ACC112 (cell line): ENCODE measurements around the gene METTL22.

Experiments
- H2AFZ ChIP-seq: fragments of 200-600 bp; sonication (generic); one replicate; pipeline ENCODE4 v1.6.0; 2017; ENCODE audit warnings: antibody characterized with exemption, low read length; ENCODE audit not compliant: unreplicated experiment
- H3K27ac ChIP-seq: fragments of 200-600 bp; sonication (generic); 2 replicates; pipeline ENCODE4 v1.5.1; 2014; ENCODE audit warnings: low read depth, mild to moderate bottlenecking, antibody characterized with exemption, low read length, moderate library complexity
- H3K27me3 ChIP-seq: fragments of 200-600 bp; sonication (generic); 2 replicates; pipeline ENCODE4 v1.6.1; 2014; ENCODE audit warnings: mild to moderate bottlenecking, antibody characterized with exemption, low read length, moderate library complexity, mixed read lengths; ENCODE audit not compliant: insufficient read depth
- H3K36me3 ChIP-seq: fragments of 200-600 bp; sonication (generic); 2 replicates; pipeline ENCODE4 v1.6.1; 2016; ENCODE audit warnings: mild to moderate bottlenecking, antibody characterized with exemption, low read length, moderate library complexity, mixed read lengths; ENCODE audit not compliant: insufficient read depth
- H3K4me1 ChIP-seq: fragments of 200-600 bp; sonication (generic); one replicate; pipeline ENCODE4 v1.6.1; 2016; ENCODE audit warnings: low read length, mixed read lengths; ENCODE audit not compliant: insufficient read depth, unreplicated experiment, control insufficient read depth
- H3K4me3 ChIP-seq: fragments of 200-600 bp; sonication (generic); 2 replicates; pipeline ENCODE4 v1.5.1; 2014; ENCODE audit warnings: mild to moderate bottlenecking, low read depth, low read length
- H3K79me2 ChIP-seq: fragments of 200-600 bp; sonication (generic); one replicate; pipeline ENCODE4 v1.6.0; 2016; ENCODE audit warnings: low read length; ENCODE audit not compliant: control insufficient read depth, unreplicated experiment, insufficient read depth

The METTL22 gene

DNA sequence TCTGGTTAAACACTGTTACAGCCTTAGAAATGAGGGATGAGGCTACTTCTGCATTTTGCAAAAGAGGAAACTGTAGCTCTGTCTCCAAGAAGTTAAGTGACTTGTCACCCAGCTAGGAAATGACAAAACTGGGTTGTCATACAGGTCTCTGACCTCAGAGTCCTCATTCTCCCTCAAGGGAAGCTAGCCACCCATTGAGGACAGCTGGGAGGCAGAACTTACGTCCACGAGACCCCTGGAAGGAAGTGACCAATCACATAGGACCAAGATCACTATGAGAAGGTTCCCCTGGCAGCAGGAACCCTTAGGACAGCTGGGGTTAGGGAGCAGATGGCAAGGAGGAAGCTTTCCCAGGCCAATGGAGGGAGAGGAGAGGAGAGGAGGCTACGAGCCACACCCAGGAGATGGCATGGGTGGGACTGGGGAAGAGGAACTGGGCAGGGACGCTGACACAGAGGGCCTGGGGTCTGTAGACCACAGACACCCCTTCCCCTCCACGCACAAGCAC, 11.2 kb downstream of the METTL22 start:
- peaks cover 29% of the 10 kb centered on the region for H3K36me3 ChIP-seq
- no peak overlapping the region for H2AFZ ChIP-seq
- H3K4me3 ChIP-seq = no peak overlapping the region
- H3K27ac ChIP-seq = no peak overlapping the region
- no peaks in the 10 kb centered on the region for H3K4me1 ChIP-seq
- peaks cover 3% of the 10 kb centered on the region for H3K79me2 ChIP-seq
- H3K27me3 ChIP-seq = no peaks in the 10 kb centered on the region

DNA sequence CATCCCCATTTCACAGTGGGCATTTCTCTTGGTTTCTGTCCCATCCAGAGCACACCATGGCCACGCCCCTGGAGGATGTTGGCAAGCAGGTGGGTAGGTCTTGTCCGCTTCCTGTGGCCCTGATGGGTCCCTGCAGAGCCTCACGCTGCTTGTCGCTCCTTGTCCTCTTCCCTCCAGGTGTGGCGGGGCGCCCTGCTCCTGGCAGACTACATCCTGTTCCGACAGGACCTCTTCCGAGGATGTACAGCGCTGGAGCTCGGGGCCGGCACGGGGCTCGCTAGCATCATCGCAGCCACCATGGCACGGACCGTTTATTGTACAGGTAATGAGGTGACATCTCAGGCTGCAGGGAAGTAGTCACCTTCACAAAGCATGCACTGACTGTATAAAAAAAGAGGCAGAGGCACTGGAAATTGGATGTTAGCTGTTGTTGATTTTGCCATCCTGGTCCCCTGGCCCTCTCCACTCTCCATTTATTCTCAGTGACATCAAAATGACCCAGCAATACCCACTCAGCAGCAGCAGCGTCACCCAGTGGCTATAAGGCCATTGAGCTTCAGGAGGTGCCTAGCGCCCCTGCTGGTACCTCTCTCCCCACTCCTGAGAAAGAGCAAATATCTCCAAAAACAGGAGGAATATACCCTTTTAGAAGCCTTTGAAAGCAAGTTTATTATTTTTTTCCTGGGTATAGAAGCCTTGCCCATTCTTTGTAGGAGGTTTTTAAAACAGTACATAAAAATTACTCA, 13.7 kb downstream of the METTL22 start:
- Histone ChIP-seq H3K27ac (no peak overlapping the region), H3K79me2 (no peaks in the 10 kb centered on the region), H3K4me3 (no peak overlapping the region), H2AFZ (no peak overlapping the region), H3K36me3 (peaks cover 16% of the 10 kb centered on the region), H3K4me1 (no peaks in the 10 kb centered on the region), H3K27me3 (no peaks in the 10 kb centered on the region)

DNA sequence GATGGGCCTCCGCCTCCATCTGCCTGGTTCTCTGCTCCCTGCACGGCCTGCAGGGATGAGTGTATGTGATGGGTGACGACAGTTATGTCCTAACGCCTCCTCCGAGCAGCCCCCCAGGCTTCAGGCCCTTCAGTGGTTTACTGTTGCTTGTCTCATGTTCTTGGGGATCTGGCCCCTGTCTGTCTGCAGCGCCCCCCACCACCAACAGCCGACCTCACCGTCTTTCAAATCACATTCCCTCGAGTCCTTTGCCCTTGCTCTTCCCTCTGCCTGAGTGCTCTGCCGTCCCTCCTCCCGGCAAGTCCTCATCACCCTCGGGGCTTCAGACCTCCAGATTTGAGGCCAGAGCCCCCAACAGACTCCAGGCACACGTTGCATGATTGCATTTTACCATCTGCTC, 18.2 kb downstream of the METTL22 start:
- Histone ChIP-seq H3K27ac (no peak overlapping the region), H3K4me1 (no peaks in the 10 kb centered on the region), H3K27me3 (no peaks in the 10 kb centered on the region), H3K79me2 (no peaks in the 10 kb centered on the region), H3K4me3 (no peak overlapping the region), H3K36me3 (peaks cover 19% of the 10 kb centered on the region), H2AFZ (no peak overlapping the region)

DNA sequence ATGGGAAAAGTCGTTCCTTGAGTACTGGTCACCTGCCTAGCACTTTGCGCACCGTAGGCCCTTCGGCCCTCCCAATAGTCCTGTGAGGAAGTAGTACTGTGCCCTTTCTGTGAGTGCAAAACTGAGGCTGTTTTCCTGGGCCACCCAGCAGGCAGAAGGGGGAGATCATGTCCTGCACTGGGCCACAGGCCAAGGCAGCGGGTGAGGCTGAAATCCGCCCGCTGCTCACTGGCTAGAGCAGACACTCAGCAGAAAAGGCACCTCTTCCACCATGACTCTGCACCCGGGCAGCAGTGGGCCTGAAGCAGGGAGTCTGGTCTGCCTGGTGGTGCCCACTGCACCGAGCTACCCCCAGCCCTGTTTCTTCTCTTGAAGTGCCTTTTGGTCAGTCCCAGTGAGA, 20.2 kb downstream of the METTL22 start:
- H3K36me3 ChIP-seq = peaks cover 22% of the 10 kb centered on the region; the same call in 1 of the 2 replicates
- H3K4me3 ChIP-seq = no peak overlapping the region
- H3K4me1 ChIP-seq = no peaks in the 10 kb centered on the region
- H2AFZ ChIP-seq = no peak overlapping the region
- no peaks in the 10 kb centered on the region for H3K27me3 ChIP-seq
- no peak overlapping the region for H3K27ac ChIP-seq
- no peaks in the 10 kb centered on the region for H3K79me2 ChIP-seq

DNA sequence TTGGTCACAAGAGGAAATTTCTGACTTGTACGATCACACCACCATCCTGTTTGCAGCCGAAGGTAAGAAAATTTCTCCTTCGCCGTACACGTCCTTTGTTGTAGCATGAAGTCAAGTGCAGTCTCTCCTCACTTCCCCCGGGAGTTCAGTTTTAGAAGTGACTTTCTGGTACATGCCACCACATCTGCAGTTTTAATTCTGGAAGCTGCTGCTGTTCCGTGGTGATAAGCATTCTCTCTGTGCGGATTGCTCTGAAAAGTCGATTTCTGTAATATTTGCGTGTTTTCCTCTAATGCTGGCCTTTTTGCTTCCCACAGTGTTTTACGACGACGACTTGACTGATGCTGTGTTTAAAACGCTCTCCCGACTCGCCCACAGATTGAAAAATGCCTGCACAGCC, 20.6 kb downstream of the METTL22 start:
- no peaks in the 10 kb centered on the region for H3K4me1 ChIP-seq
- no peak overlapping the region for H3K4me3 ChIP-seq
- H3K27me3 ChIP-seq = no peaks in the 10 kb centered on the region
- no peaks in the 10 kb centered on the region for H3K79me2 ChIP-seq
- H3K36me3 ChIP-seq = peaks cover 21% of the 10 kb centered on the region; the same call in 1 of the 2 replicates
- no peak overlapping the region for H3K27ac ChIP-seq
- no peak overlapping the region for H2AFZ ChIP-seq

DNA sequence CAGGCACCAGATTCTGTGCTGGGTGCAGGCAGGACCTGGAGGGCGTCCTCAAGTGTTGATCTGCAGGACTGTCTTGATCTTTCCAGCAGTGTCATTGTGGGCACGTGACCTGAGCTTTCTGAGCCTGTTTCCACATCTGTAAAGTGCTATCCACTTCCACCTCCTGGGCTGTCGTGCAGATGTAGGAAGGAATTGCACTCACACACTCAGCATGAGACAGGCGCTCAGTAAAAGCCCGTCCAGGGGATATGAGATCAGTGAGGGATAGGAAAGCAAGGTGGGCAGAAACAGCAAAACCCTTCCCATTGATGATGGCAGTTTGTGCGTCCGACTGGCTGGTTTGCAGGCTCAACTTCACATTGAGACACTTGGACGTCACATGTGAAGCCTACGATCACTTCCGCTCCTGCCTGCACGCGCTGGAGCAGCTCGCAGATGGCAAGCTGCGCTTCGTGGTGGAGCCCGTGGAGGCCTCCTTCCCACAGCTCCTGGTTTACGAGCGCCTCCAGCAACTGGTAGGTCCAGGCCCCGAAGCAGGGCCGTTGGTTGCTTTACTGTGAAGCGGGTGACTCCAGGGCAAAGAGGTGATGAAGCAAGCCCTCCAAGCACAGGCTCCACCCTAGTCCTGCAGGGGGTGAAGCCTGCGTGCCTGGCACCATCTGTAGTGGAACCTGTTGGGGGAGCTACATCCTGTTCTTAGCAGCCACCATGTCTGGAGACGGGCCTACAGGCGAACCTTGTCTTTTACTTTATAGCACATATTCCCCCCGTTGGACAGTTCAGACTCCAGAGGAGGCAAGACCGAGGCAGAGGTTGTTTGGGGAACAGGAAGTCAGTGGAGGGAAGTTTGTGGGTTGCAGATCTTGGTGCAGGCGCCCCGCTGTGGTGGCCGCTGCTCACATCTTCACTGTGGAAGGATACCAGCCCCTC, 23.0 kb downstream of the METTL22 start:
- Histone ChIP-seq H3K79me2 (no peaks in the 10 kb centered on the region), H3K4me3 (no peak overlapping the region), H3K4me1 (no peaks in the 10 kb centered on the region), H3K27ac (no peak overlapping the region), H3K27me3 (no peaks in the 10 kb centered on the region), H2AFZ (no peak overlapping the region), H3K36me3 (peaks cover 19% of the 10 kb centered on the region; the same call in 1 of the 2 replicates)

DNA sequence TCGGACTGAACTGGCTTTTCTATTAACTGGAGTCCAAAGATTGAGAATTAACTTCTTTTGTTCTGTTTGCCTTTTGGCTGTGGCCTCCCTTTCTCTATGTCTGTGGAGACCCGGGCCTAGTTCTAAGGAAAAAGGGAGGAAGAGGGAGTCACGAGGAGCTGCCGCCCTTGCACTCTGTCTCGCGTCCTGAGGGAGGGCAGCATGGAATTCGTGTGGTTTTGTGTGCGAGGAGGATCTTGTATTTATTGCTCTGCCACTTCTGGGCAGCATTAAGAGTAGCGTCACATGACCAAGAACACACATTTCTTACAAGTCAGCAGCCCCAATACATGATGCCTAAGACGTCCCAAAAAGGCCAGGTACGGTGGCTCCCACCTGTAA, 23.6 kb downstream of the METTL22 start:
- no peaks in the 10 kb centered on the region for H3K79me2 ChIP-seq
- H3K4me3 ChIP-seq = no peak overlapping the region
- no peak overlapping the region for H3K27ac ChIP-seq
- H3K4me1 ChIP-seq = no peaks in the 10 kb centered on the region
- H2AFZ ChIP-seq = no peak overlapping the region
- H3K36me3 ChIP-seq = peaks cover 19% of the 10 kb centered on the region; the same call in 1 of the 2 replicates
- H3K27me3 ChIP-seq = no peaks in the 10 kb centered on the region

DNA sequence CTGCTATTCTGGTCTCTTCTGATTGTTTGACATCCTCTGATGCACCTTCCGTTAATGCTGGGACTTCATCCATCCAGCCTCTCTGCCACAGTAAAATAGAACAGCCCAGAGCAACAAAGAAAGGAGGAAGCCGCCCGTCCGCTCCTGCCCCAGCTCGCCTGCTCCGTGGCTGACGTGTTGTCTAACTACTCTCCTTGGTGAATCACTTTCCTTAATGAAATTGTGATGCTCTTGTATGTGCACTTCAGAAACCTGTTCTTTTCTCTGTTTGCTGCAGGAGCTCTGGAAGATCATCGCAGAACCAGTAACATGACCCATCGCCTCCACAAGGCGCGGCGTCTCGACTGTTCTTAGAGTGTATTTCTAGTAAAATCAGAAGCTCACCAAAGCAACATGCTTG, 24.3 kb downstream of the METTL22 start:
- H3K27ac ChIP-seq = no peak overlapping the region
- no peaks in the 10 kb centered on the region for H3K27me3 ChIP-seq
- H3K4me3 ChIP-seq = no peak overlapping the region
- peaks cover 19% of the 10 kb centered on the region; the same call in 1 of the 2 replicates for H3K36me3 ChIP-seq
- no peaks in the 10 kb centered on the region for H3K4me1 ChIP-seq
- no peak overlapping the region for H2AFZ ChIP-seq
- H3K79me2 ChIP-seq = no peaks in the 10 kb centered on the region

DNA sequence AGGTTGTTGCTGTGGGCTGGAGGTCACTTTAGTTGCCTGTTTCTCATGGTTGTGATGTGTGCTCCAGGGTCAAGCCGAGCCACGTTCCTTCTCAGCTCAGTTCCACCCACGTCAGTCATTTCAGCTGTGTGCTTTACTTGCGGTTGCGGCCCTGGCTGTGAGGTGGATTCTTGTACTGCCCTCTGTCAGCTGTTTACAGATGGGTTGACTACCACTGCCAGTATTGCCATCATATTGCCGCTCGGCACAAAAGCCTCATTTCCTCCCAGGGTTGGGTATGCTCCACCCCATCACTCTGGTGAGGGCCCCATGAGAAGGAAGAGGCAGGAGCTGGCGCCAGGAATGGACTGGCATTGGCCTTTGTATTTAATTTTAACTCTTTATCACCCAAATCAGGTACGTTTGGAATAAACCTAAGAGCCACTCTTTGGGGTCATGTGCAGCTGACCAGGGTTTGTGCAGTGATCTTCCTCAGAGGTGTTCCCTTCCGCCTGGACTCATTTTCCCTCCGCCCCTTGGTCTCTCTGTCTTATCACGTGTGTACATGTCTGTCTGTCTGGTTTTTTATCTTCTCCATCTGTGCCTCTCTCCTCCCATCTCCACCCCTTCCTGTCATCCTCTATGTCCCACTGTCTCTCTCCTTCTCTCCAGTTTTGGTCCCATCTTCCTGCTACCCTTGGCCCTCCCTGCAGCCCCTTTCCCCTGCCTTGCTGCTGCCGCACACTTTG, 25.0 kb downstream of the METTL22 start:
- Histone ChIP-seq H3K27me3 (no peaks in the 10 kb centered on the region), H3K4me3 (no peak overlapping the region), H3K27ac (no peak overlapping the region), H3K4me1 (no peaks in the 10 kb centered on the region), H3K36me3 (peaks cover 19% of the 10 kb centered on the region; the same call in 1 of the 2 replicates), H2AFZ (no peak overlapping the region), H3K79me2 (no peaks in the 10 kb centered on the region)

DNA sequence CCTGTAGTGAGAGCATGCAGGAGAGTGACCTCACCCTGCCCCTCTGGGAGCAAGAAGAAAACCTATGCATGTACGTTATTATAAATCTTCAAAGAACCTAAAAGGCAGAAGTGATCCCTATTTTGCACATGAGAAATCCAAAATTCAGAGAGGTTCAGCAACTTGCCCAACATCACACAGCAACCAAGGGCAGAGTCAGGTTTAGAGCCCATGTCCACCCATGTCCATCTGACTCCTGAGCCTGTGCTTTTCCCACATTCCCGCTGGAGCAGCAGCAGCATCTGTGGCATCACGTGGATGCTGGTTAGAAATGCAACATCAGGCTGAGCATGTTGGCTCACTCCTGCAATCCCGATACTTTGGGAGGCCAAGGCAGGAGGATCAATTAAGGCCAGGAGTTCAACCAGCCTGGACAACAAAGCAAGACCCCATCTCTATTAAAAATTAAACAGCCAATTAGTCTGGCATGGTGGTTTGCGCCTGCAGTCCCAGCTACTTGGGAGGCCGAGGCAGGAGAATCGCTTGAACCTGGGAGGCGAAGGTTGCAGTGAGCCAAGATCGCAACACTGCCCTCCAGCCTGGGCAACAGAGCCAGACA, 26.3 kb downstream of the METTL22 start:
- Histone ChIP-seq H3K27me3 (no peaks in the 10 kb centered on the region), H2AFZ (no peak overlapping the region), H3K36me3 (peaks cover 16% of the 10 kb centered on the region; the same call in 1 of the 2 replicates), H3K4me3 (no peak overlapping the region), H3K79me2 (no peaks in the 10 kb centered on the region), H3K27ac (no peak overlapping the region), H3K4me1 (no peaks in the 10 kb centered on the region)
